BJ (cell line): ENCODE measurements around the gene ZNF862. TPM values are rescaled to one million over a fixed set of nuclear protein-coding genes. Genes with fewer than 3 reads are reported as not detected.
A peak's percentile ranks its signal among the peaks of the same experiment; 100 is the strongest.

Experiments
- CTCF ChIA-PET: fragments of 350-600 bp; formaldehyde crosslinking; extraction: SDS; loops from one replicate; lab custom pipeline; 2021; ENCODE audit warnings: antibody characterized with exemption, inconsistent platforms; lab: Yijun Ruan, JAX
- POLR2A ChIA-PET: fragments of 300-600 bp; sonication (Branson Sonifier 250); formaldehyde crosslinking; extraction: SDS; loops from one replicate; lab custom pipeline; 2021; ENCODE audit warnings: antibody characterized with exemption; lab: Charles Lee
- DNase-seq: peaks from one replicate; pipeline ENCODE4 v3.0.0-alpha.2; 2011; ENCODE audit warnings: low read depth
- H3K27me3 ChIP-seq: 2 replicates; pipeline ENCODE4 v1.6.0; 2011; ENCODE audit warnings: low read length; ENCODE audit not compliant: control insufficient read depth, insufficient read depth
- H3K36me3 ChIP-seq: 2 replicates; pipeline ENCODE4 v1.5.1; 2011; ENCODE audit warnings: low read length; ENCODE audit not compliant: control insufficient read depth, insufficient read depth
- H3K4me3 ChIP-seq: 2 replicates; pipeline ENCODE4 v1.5.1; 2011; ENCODE audit warnings: low read depth, mild to moderate bottlenecking, control low read depth, low read length
- polyA plus RNA-seq: library from polyadenylated mRNA; depleted of rRNA; stranded (reverse); fragments of >200 nt; gene quantifications from 2 replicates; pipeline ENCODE4 v1.2.3, GENCODE V29; 2011
- TF ChIP-seq, protein P1 (sequence below): IDR thresholded peaks from 2 replicates; pipeline ENCODE4 v1.5.1; 2011; ENCODE audit warnings: low read depth, mild to moderate bottlenecking, control low read depth, inconsistent platforms, low read length, moderate library complexity; ENCODE audit not compliant: insufficient read depth

Gene ZNF862
- polyA plus RNA-seq, 1 experiment, result 20.4 TPM

DNA sequence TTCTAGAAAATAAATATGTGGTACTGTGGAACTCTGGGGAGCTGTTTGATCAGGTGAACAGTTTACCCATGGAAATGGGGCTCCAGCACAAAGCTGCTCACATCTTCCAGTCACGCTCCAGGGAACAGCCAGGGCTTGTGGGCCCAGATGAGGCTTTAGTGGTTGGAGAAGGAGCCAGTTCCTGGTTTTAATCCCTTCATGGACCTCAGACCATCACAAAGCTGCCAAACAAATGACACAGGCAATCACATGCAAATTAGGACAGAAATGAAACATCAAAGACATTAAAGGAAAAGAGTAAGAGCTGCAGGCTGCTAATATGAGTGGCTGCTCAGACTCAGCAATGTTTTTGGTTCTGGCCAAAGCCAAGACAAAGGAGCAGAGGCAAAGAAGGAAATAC, 33.4 kb downstream of the ZNF862 start:
- ChIA-PET CTCF (interaction anchor here (0.9 kb wide), 1 partner anchor 43 kb away, joined by 3 read pairs; no protein-coding TSS in a partner anchor), POLR2A (no interaction called here)
- TF ChIP-seq, protein P1, sequence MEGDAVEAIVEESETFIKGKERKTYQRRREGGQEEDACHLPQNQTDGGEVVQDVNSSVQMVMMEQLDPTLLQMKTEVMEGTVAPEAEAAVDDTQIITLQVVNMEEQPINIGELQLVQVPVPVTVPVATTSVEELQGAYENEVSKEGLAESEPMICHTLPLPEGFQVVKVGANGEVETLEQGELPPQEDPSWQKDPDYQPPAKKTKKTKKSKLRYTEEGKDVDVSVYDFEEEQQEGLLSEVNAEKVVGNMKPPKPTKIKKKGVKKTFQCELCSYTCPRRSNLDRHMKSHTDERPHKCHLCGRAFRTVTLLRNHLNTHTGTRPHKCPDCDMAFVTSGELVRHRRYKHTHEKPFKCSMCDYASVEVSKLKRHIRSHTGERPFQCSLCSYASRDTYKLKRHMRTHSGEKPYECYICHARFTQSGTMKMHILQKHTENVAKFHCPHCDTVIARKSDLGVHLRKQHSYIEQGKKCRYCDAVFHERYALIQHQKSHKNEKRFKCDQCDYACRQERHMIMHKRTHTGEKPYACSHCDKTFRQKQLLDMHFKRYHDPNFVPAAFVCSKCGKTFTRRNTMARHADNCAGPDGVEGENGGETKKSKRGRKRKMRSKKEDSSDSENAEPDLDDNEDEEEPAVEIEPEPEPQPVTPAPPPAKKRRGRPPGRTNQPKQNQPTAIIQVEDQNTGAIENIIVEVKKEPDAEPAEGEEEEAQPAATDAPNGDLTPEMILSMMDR, result no peak
- no peak for DNase-seq
- Histone ChIP-seq H3K27me3 (no peaks in the 10 kb centered on the region), H3K36me3 (no peaks in the 10 kb centered on the region; the same call in 1 of the 2 replicates), H3K4me3 (no peak overlapping the region)

DNA sequence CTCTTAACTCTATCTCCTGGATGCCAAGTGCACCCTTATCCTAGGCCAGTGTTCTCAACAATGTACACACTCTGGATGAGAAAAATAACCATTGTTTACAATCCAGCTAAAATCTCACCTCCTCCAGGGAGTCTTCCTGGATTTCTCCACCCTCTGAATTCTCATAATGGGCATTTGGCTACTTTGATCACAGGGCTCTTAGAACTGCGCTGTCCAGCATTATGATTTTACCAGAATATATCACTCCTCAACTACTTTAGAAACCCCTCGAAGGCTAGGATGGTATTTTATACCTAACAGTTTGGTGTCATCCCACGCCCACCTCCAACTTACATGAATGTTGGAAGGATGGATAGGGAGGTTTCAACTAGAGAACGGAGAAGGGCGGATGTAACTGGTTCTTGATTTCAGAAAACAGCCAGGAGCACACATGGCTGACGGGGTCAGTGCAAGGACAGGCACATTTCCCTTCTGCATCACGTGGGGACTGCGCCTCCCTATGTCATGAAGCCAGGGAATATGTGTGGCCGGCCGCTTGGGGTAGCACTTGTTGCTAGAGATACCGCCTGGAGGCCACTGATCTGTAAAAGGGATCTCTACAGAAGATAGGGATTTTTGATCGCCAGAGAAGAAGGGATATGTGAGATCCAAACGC, 34.4 kb downstream of the ZNF862 start:
- DNase-seq, result peak; percentile 49
- TF ChIP-seq, protein P1, result peak; percentile 43
- H3K4me3 ChIP-seq, result peak overlapping the region; percentile 76
- CTCF ChIA-PET, result interaction anchor here (0.9 kb wide), 1 partner anchor 44 kb away, joined by 3 read pairs; no protein-coding TSS in a partner anchor
- H3K36me3 ChIP-seq, result no peaks in the 10 kb centered on the region; the same call in 1 of the 2 replicates
- no peaks in the 10 kb centered on the region for H3K27me3 ChIP-seq
- POLR2A ChIA-PET, result no interaction called here

DNA sequence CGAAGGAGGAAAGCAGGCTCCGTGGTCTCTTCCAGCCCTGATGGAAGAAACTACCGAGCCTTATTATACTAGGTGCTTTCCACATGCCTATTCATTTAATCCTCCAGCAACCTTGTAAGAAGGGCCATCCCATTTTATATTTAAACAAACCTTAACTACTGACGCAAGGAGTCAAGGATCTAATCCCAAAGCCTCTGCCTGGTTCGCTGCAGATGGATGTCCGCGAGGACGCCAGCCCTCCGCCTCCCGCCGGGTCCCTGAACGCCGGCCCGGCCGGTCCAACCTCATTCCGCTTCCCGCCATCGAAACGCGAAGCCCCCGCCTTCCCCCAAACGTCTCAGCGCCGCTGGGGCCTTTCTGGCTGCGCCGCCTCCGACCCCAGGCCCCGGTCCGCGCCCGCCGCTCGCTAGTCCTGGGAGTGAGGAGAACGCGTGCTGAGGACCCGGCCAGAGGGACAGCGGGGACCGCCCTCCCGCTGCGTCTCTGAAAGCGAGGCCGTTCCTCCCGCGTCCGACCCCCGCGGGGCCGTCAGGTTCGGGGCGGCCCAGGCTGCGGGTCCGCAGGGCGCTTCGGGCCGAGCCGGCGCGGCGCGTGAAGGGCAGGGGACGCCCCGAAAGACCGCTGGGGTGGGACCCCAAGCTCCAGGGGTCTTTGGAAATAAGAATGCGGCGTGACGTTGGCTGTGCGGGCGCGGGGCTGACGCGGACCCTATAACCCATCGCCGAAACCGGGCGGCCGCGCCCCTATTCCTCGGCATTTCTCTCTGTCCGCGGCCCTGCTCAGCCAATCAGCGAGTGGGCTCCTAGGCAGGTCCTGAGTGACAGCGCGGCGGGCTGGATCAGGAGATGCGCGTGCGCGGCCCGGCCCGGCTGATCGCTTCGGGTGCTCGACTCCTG, 35.1 kb downstream of the ZNF862 start, which contains the start of gene ATP6V0E2:
Gene ATP6V0E2, plus strand, starts transcription at position 896 of the 896 bp plus-strand sequence. CDS start 97 bp downstream, outside the sequence.
- TF ChIP-seq, protein P1, result no peak
- POLR2A ChIA-PET, result no interaction called here
- Histone ChIP-seq H3K4me3 (peak within 1 kb of the TSS; percentile 76), H3K27me3 (no peaks in the 10 kb centered on the region), H3K36me3 (no peaks in the 10 kb centered on the region; the same call in 1 of the 2 replicates)
- DNase-seq, result peak; percentile 55
- CTCF ChIA-PET, result no interaction called here

DNA sequence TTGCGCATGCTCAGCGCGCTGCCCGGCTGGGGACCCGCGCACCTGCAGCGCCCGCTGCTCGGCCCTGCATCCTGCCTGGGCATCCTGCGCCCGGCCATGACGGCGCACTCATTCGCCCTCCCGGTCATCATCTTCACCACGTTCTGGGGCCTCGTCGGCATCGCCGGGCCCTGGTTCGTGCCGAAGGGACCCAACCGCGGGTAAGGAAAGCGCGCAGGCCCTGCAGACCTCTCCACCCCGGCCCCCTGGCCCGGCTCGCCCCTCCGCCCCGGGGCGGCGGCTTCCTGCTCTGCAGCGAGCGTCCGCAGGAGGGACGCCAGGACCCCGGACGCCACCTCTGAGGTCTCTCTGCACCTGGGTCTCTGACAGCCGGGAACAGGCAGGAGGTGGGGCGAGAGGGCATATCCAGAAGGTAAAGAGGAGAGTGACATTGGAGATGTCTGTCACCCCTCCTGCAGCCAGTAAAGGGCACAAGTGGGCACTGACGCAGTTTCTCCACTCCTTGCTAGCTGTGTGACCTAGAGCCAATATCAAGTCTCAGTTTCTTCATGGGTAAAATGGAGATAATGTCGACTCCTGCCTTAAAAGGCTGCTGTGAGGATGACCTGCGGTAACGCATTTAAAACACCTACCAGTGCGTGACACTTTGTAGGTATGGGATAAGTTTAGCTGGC, 35.9 kb downstream of the ZNF862 start:
- no peak for DNase-seq
- POLR2A ChIA-PET, result no interaction called here
- CTCF ChIA-PET, result no interaction called here
- Histone ChIP-seq H3K4me3 (peak overlapping the region; percentile 76), H3K36me3 (no peaks in the 10 kb centered on the region; the same call in 1 of the 2 replicates), H3K27me3 (no peaks in the 10 kb centered on the region)
- TF ChIP-seq, protein P1, result no peak
